Loucy (cell line): ENCODE measurements around the gene RBM23.

ENCODE experiments used
- H2AFZ ChIP-seq: fragments of 200-600 bp; sonication (generic); 2 replicates; pipeline ENCODE4 v1.6.0; 2016; ENCODE audit warnings: antibody characterized with exemption, mild to moderate bottlenecking, low read length, moderate library complexity
- H3F3A ChIP-seq: fragments of 200-600 bp; 2 replicates; pipeline ENCODE4 v1.6.0; 2016; ENCODE audit warnings: antibody characterized with exemption, low read depth, mild to moderate bottlenecking
- H3K27me3 ChIP-seq: fragments of 200-600 bp; sonication (generic); 2 replicates; pipeline ENCODE4 v1.6.1; 2014; ENCODE audit warnings: low read length, mild to moderate bottlenecking; ENCODE audit not compliant: insufficient read depth, poor library complexity, severe bottlenecking
- H3K36me3 ChIP-seq: fragments of 200-600 bp; sonication (generic); 2 replicates; pipeline ENCODE4 v1.6.1; 2016; ENCODE audit warnings: low read length; ENCODE audit not compliant: insufficient read depth
- H3K4me1 ChIP-seq: fragments of 200-600 bp; sonication (generic); 2 replicates; pipeline ENCODE4 v1.5.1; 2014; ENCODE audit warnings: low read length, mild to moderate bottlenecking; ENCODE audit not compliant: insufficient read depth, poor library complexity, severe bottlenecking
- H3K4me2 ChIP-seq: fragments of 200-600 bp; sonication (generic); 2 replicates; pipeline ENCODE4 v1.6.0; 2014; ENCODE audit warnings: antibody characterized with exemption, low read length, low read depth, mild to moderate bottlenecking; ENCODE audit not compliant: poor library complexity, severe bottlenecking
- H3K4me3 ChIP-seq: fragments of 200-600 bp; sonication (generic); 2 replicates; pipeline ENCODE4 v1.5.1; 2014; ENCODE audit warnings: low read length, mild to moderate bottlenecking, mixed read lengths; ENCODE audit not compliant: poor library complexity, severe bottlenecking
- H3K79me2 ChIP-seq: fragments of 200-600 bp; sonication (generic); 2 replicates; pipeline ENCODE4 v1.6.1; 2014; ENCODE audit warnings: low read length; ENCODE audit not compliant: insufficient read depth
- H3K9ac ChIP-seq: fragments of 200-600 bp; sonication (generic); 2 replicates; pipeline ENCODE4 v1.6.0; 2014; ENCODE audit warnings: mild to moderate bottlenecking, low read depth, low read length, moderate library complexity; ENCODE audit not compliant: poor library complexity, severe bottlenecking
- H3K9me2 ChIP-seq: fragments of 200-600 bp; sonication (generic); replicated peaks from 2 replicates; pipeline ENCODE4 v1.6.1; 2016; ENCODE audit warnings: low read depth, low read length, mixed read lengths
- H3K9me3 ChIP-seq: fragments of 200-600 bp; sonication (generic); 2 replicates; pipeline ENCODE4 v1.6.1; 2014; ENCODE audit warnings: mild to moderate bottlenecking, antibody characterized with exemption, low read length, low read depth; ENCODE audit not compliant: insufficient read depth
- H4K20me1 ChIP-seq: fragments of 200-600 bp; sonication (generic); 2 replicates; pipeline ENCODE4 v1.6.0; 2014; ENCODE audit warnings: antibody characterized with exemption, low read length, mild to moderate bottlenecking; ENCODE audit not compliant: insufficient read depth, poor library complexity, severe bottlenecking
- EZH2phosphoT487 ChIP-seq: fragments of 200-600 bp; IDR thresholded peaks from 2 replicates; pipeline ENCODE4 v1.6.1; 2018; ENCODE audit warnings: antibody characterized with exemption, mild to moderate bottlenecking, moderate library complexity, borderline replicate concordance
- TF ChIP-seq, protein P1 (sequence below): fragments of 200-600 bp; sonication (generic); conservative IDR thresholded peaks from 2 replicates; pipeline ENCODE4 v1.5.1; 2014; ENCODE audit warnings: mild to moderate bottlenecking, antibody characterized with exemption, low read length

The RBM23 gene

DNA sequence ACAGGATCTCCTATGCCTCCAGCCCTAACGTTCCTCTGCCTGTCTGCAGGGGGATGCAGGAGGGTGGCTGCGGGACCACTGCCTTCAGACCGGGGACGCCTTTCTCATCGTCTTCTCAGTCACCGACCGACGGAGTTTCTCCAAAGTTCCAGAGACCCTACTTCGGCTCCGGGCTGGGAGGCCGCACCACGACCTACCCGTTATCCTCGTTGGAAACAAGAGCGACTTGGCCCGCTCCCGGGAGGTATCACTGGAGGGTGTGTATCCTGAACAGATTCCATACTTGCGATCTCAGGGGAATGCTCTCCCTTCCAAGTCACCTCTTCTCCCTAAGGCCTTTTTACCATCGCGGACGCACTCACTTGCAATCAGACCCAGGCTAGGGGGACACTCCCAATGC is 33.0 kb downstream of the RBM23 start:
- TF ChIP-seq, protein P1, sequence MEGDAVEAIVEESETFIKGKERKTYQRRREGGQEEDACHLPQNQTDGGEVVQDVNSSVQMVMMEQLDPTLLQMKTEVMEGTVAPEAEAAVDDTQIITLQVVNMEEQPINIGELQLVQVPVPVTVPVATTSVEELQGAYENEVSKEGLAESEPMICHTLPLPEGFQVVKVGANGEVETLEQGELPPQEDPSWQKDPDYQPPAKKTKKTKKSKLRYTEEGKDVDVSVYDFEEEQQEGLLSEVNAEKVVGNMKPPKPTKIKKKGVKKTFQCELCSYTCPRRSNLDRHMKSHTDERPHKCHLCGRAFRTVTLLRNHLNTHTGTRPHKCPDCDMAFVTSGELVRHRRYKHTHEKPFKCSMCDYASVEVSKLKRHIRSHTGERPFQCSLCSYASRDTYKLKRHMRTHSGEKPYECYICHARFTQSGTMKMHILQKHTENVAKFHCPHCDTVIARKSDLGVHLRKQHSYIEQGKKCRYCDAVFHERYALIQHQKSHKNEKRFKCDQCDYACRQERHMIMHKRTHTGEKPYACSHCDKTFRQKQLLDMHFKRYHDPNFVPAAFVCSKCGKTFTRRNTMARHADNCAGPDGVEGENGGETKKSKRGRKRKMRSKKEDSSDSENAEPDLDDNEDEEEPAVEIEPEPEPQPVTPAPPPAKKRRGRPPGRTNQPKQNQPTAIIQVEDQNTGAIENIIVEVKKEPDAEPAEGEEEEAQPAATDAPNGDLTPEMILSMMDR: no peak
- TF ChIP-seq EZH2phosphoT487: no peak
- Histone ChIP-seq H4K20me1 (no peaks in the 10 kb centered on the region), H3K4me3 (no peak overlapping the region), H3K9ac (no peak overlapping the region), H3K9me3 (no peaks in the 10 kb centered on the region), H3K79me2 (no peaks in the 10 kb centered on the region), H3K4me2 (no peak overlapping the region), H3K4me1 (no peaks in the 10 kb centered on the region), H2AFZ (no peak overlapping the region), H3K9me2 (no peaks in the 10 kb centered on the region), H3K36me3 (no peaks in the 10 kb centered on the region), H3F3A (no peaks in the 10 kb centered on the region), H3K27me3 (no peaks in the 10 kb centered on the region)

DNA sequence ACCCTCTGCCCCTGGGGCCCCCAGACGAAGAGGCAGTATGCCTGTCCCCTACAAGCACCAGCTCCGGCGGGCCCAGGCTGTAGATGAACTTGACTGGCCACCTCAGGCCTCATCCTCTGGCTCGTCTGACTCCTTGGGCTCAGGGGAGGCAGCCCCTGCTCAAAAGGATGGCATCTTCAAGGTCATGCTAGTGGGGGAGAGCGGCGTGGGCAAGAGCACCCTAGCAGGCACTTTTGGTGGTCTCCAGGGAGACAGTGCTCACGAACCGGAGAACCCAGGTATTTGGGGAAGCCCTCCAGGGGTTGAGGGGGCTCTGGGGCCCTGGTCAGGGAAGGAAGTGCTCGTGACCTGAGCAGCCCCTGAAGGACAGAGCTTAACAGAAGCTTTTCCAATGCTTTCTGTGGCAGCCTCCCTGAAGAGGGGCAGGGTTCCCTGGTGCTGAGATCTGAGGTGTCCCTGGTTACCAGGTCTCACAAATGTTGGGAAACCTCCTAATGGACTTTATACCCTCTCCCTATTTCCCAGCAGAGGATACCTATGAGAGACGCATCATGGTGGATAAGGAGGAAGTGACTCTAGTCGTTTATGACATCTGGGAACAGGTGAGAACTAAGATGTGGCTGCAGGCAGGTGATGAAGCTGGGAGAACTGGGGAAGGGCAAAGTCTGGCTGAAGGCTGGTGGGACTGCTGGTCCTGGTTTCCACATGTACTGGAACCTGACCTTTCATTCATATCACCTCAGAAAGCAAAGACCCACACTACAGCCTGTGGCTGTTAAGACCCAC is 34.0 kb downstream of the RBM23 start:
- Histone ChIP-seq H2AFZ (no peak overlapping the region), H3K9me2 (no peaks in the 10 kb centered on the region), H3F3A (no peaks in the 10 kb centered on the region), H3K36me3 (no peaks in the 10 kb centered on the region), H3K4me1 (no peaks in the 10 kb centered on the region), H3K9ac (no peak overlapping the region), H4K20me1 (no peaks in the 10 kb centered on the region), H3K79me2 (no peaks in the 10 kb centered on the region), H3K4me2 (no peak overlapping the region), H3K27me3 (no peaks in the 10 kb centered on the region), H3K9me3 (no peaks in the 10 kb centered on the region), H3K4me3 (no peak overlapping the region)
- TF ChIP-seq EZH2phosphoT487: no peak
- TF ChIP-seq, protein P1: no peak

DNA sequence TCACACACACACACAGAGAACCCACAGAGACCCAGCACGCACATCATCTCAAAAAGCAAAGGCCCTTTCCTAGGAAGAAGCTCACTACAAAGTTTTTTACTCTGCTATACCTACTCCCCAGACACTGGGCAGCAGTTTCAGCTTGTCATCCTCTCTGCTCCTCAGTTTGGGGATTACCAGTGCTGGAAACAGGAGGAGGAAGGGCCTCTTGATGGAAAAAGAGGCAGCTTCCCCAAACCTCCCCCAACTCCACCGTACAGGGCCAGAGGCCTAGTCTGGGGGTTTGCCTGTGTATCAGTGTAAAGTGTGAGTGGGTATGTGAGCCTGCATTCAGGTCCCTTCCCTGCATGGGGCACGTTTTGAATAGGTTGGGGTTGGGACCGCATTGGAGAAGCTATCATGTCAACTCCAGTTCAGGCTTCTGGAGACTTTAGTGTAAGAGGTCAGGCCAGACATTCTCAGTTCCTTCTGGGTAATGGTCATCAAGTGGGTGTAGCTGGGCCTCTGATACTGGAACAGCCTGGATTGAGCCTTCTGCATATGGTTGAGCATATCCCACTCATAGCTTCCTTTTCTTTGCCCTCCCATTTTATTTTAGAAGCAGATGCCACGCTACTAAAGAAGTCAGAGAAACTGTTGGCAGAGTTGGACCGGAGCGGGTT is 34.7 kb downstream of the RBM23 start:
- no peaks in the 10 kb centered on the region for H3K4me1 ChIP-seq
- H3K4me2 ChIP-seq: no peak overlapping the region
- H4K20me1 ChIP-seq: no peaks in the 10 kb centered on the region
- H3K79me2 ChIP-seq: no peaks in the 10 kb centered on the region
- H3K4me3 ChIP-seq: no peak overlapping the region
- H3K9me3 ChIP-seq: no peaks in the 10 kb centered on the region
- H3K9ac ChIP-seq: no peak overlapping the region
- no peaks in the 10 kb centered on the region for H3K36me3 ChIP-seq
- no peak overlapping the region for H2AFZ ChIP-seq
- H3K9me2 ChIP-seq: no peaks in the 10 kb centered on the region
- no peak for TF ChIP-seq EZH2phosphoT487
- TF ChIP-seq, protein P1: no peak
- H3F3A ChIP-seq: no peaks in the 10 kb centered on the region
- no peaks in the 10 kb centered on the region for H3K27me3 ChIP-seq
